Activated naive CD8-positive, alpha-beta T cell treated with anti-CD3 and anti-CD28 coated beads for 36 hours (primary cell): ENCODE measurements around the gene LACRT. TPM values are rescaled to one million over a fixed set of nuclear protein-coding genes. Genes with fewer than 3 reads are reported as not detected.
"Not testable (repeated sequence)": the region's sequence is repeated elsewhere in the genome, so short reads cannot be mapped to it uniquely, and the experiment has no call there.

ENCODE experiments used
- DNase-seq: peaks from one replicate; pipeline ENCODE4 v3.0.0; 2021
- H3K27ac Mint-ChIP-seq: one replicate; pipeline ENCODE4 v1.8.0; 2022; ENCODE audit warnings: mild to moderate bottlenecking, moderate library complexity, mixed read lengths
- H3K27me3 Mint-ChIP-seq: one replicate; pipeline ENCODE4 v1.8.0; 2022; ENCODE audit warnings: mild to moderate bottlenecking, mixed read lengths
- H3K36me3 Mint-ChIP-seq: one replicate; pipeline ENCODE4 v1.8.0; 2021; ENCODE audit warnings: mild to moderate bottlenecking, mixed read lengths
- H3K4me1 Mint-ChIP-seq: one replicate; pipeline ENCODE4 v1.8.0; 2021; ENCODE audit warnings: mixed read lengths
- H3K4me3 Mint-ChIP-seq: one replicate; pipeline ENCODE4 v1.8.0; 2022; ENCODE audit warnings: mild to moderate bottlenecking, moderate library complexity, mixed read lengths
- H3K9me3 Mint-ChIP-seq: one replicate; pipeline ENCODE4 v1.8.0; 2022; ENCODE audit warnings: mixed read lengths
- total RNA-seq, 2 experiments: library from RNA; stranded (reverse); gene quantifications; one replicate each; pipeline ENCODE4 v1.2.3, GENCODE V29; 2021

LACRT gene
- total RNA-seq, 2 experiments from 2014 or later = not detected

DNA sequence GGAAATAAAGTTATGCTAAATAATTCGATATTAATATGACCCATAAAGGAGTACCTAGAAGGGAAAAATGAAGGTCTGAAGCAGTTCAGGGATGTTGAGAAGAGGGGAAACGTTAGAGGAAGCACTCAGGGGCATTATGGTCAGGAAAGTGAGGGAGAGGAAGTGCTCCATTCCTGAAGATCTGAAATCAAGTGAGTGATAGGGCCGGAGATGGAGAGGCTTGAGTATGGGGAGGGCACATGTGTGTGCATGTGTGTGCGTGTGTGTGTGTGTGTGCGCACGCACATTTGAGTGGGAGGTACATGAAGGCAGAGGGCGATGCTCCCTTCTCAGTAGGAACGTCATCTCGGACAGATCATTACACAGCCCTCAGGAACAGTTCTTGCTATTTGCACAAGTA, 18.3 kb upstream of the LACRT start:
- H3K4me3 Mint-ChIP-seq = no peak overlapping the region
- no peak overlapping the region for H3K27ac Mint-ChIP-seq
- DNase-seq = no peak
- H3K9me3 Mint-ChIP-seq = no peaks in the 10 kb centered on the region
- H3K27me3 Mint-ChIP-seq = peaks cover 11% of the 10 kb centered on the region
- H3K36me3 Mint-ChIP-seq = no peaks in the 10 kb centered on the region
- no peaks in the 10 kb centered on the region for H3K4me1 Mint-ChIP-seq

DNA sequence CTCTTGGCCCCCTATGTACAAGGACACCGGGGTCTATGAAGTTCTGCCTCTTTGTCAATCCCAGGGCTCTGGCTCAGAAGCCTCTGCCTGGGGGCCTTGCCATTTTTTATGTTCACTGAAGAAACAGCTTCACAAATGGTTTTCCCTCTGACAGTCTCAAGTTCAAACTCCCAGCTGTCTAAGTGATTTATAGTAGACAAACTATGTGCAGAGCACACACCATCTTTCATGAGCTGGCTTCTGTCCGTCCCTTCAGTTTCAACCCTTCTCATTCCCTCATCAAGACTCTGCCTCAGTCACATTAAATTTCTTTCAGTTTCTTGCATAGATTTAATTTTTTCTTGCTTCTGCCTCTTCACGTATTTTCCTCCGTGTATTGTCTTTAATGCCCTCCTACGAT, 16.2 kb upstream of the LACRT start:
- Mint-ChIP-seq H3K27ac (no peak overlapping the region), H3K4me3 (no peak overlapping the region), H3K36me3 (no peaks in the 10 kb centered on the region), H3K4me1 (peaks cover 4% of the 10 kb centered on the region), H3K9me3 (no peaks in the 10 kb centered on the region), H3K27me3 (peaks cover 26% of the 10 kb centered on the region)
- DNase-seq = no peak

DNA sequence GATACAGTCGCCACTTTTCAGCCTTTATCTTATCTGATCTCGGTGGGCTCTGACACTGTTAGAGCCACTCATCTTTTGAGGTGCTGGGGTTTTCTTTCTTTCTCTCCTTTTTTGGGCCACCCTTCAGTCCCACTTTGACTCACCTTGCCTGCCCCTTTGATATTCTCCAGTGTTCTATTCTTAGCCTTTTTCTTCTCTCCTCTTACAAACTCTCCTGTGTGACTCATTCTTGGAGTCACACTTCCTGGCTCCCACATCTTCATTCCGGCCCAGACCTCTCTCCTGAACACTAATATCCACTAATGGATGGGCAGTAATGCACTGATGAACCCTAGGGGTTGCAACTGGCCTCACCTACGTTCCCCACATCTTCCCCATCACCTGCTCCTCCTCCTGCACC, 15.7 kb upstream of the LACRT start:
- no peak overlapping the region for H3K27ac Mint-ChIP-seq
- no peak for DNase-seq
- H3K36me3 Mint-ChIP-seq = no peaks in the 10 kb centered on the region
- H3K27me3 Mint-ChIP-seq = peaks cover 26% of the 10 kb centered on the region
- H3K4me3 Mint-ChIP-seq = no peak overlapping the region
- H3K4me1 Mint-ChIP-seq = peaks cover 4% of the 10 kb centered on the region
- no peaks in the 10 kb centered on the region for H3K9me3 Mint-ChIP-seq

DNA sequence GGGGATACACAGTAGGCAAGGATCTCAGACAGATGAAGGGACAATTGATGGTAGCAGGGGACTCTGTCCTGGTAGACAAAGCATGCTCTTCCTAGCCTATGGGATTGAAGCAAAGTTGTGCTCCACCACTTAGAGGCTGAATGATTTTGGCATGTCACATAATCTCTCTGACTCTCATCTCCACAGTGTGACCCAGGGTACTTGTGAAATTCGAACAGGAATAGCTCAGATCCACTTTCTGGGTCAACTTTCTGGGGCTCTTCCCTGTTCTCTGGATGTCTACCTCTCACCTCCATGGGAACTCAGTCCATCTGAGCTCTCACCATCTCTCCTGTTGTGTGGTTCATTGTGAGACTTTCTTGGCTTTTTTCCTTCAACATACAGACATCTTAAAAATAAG, 15.1 kb upstream of the LACRT start:
- no peak overlapping the region for H3K4me3 Mint-ChIP-seq
- no peak overlapping the region for H3K27ac Mint-ChIP-seq
- H3K36me3 Mint-ChIP-seq = no peaks in the 10 kb centered on the region
- no peak for DNase-seq
- peaks cover 4% of the 10 kb centered on the region for H3K4me1 Mint-ChIP-seq
- no peaks in the 10 kb centered on the region for H3K9me3 Mint-ChIP-seq
- peaks cover 31% of the 10 kb centered on the region for H3K27me3 Mint-ChIP-seq

DNA sequence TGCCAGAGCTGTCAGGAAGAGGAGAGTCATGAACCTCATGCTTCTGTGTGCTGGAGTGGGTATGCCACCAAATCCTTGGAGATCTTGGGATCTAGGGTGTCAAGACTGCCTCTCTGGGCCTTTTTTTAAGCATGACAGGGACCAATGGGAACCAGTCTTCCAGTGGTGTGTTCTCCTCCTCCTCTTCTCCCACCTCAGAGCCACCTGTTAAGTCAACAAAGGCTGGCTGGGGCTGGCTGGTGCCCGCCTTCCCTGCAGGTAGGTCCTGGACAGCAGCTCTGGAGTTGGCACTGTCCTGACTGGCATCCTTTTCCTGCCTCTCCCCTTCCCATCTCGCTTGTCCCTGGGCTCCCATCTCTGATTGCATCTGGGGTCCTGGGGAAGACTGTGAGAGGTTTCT, 13.6 kb upstream of the LACRT start, which contains the start of gene DCD:
DCD (minus strand) TSS at position 101 of the 400 bp plus-strand sequence; CDS start at position 39, 62 bp downstream.
- Mint-ChIP-seq H3K4me3 (no peak within 1 kb of the TSS), H3K4me1 (peaks cover 4% of the 10 kb centered on the region), H3K27me3 (peaks cover 40% of the 10 kb centered on the region), H3K36me3 (no peaks in the 10 kb centered on the region), H3K27ac (no peak within 1 kb of the TSS), H3K9me3 (no peaks in the 10 kb centered on the region)
- DNase-seq = no peak

DNA sequence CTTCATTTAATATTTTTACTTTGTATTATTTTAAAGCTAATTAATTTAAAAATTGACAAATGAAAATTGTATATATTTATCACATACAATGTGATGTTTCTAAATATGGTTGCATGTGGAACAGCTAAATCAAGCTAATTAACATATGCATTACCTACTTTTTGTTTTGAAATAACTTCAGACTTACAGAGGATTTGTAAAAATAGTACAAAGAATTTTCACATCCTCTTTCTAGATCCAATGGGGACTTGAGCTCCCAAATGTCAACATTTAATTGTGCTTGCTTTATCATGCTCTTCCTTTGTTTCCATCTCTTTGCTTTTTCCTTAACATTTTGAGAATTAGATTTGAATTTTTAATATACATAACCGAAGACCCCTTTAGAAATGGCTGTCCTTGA, 6.9 kb upstream of the LACRT start:
- Mint-ChIP-seq H3K4me3 (no peak overlapping the region), H3K9me3 (no peaks in the 10 kb centered on the region), H3K4me1 (peaks cover 2% of the 10 kb centered on the region), H3K27me3 (peaks cover 20% of the 10 kb centered on the region), H3K27ac (no peak overlapping the region), H3K36me3 (no peaks in the 10 kb centered on the region)
- DNase-seq = no peak

DNA sequence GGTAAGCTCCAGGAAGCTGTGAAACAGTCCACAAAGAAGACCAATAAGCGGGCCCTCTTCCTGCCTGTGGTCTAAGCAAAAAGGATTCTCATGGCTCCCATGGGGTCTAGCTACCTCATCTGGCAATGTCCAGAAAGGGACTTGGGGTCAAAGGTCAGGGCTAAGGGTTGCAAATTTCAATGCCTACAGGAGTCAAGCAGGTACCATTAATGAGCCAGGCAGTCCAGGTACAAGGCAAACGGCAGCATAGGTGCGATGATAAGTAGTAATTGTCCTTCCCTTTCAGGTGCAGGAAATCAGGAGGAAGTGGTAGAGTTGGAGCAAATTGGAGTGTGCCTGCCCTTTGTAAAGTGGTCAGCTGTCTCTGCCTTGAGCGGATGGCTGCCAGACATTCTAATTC, 6.4 kb upstream of the LACRT start:
- Mint-ChIP-seq H3K36me3 (no peaks in the 10 kb centered on the region), H3K27me3 (peaks cover 16% of the 10 kb centered on the region), H3K9me3 (no peaks in the 10 kb centered on the region), H3K27ac (no peak overlapping the region), H3K4me1 (no peaks in the 10 kb centered on the region), H3K4me3 (no peak overlapping the region)
- no peak for DNase-seq

DNA sequence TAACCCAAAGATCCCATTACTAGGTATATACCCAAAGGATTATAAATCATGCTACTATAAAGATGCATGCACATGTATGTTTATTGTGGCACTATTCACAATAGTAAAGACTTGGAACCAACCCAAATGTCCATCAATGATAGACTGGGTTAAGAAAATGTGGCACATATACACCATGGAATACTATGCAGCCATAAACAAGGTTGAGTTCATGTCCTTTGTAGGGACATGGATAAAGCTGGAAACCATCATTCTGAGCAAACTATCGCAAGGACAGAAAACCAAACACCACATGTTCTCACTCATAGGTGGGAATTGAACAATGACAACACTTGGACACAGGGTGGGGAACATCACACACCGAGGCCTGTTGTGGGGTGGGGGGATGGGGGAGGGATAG, 4.4 kb upstream of the LACRT start:
- not testable (repeated sequence) for H3K36me3 Mint-ChIP-seq, DNase-seq, H3K4me1 Mint-ChIP-seq, H3K27me3 Mint-ChIP-seq, H3K4me3 Mint-ChIP-seq, H3K9me3 Mint-ChIP-seq, H3K27ac Mint-ChIP-seq

DNA sequence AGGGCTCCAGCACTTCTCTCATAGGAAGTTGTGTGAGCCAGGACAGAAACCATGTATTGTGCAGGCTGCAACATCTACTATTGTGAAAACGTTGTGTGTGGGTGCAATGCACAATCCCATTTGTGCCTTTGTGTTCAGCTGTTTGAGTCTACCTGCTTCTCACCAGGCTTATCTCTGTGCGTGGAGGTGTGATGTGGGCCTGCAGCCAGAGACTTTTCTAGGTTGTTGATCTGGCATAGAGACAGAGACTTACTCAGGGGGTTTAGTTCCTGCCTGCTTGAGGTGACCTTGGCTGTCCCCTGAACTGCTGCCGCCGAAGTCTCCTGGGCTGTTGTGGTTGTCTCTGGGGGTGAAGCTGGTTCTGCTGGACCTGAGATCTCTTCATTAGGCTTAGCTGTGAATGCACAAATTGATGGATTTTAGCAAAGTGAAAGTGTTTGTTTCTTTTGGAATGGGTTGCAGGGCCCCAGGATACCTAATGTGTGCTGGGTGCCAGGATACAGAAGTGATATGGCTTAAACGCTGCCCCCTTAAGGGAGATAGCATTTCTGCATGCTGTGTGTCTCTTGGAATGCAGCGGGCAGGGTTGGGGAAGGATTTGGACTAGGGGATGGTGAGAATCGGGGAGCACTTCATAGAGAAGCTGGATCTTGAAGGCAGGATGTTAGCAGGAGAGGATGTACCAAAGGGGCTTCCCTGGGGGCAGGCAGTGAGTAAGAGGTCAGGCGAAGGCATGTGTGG, 2.5 kb downstream of the LACRT start:
- Mint-ChIP-seq H3K4me3 (peak overlapping the region; percentile 20), H3K36me3 (no peaks in the 10 kb centered on the region), H3K4me1 (peaks cover 5% of the 10 kb centered on the region), H3K27ac (no peak overlapping the region), H3K9me3 (peaks cover 7% of the 10 kb centered on the region), H3K27me3 (peaks cover 31% of the 10 kb centered on the region)
- DNase-seq = no peak

DNA sequence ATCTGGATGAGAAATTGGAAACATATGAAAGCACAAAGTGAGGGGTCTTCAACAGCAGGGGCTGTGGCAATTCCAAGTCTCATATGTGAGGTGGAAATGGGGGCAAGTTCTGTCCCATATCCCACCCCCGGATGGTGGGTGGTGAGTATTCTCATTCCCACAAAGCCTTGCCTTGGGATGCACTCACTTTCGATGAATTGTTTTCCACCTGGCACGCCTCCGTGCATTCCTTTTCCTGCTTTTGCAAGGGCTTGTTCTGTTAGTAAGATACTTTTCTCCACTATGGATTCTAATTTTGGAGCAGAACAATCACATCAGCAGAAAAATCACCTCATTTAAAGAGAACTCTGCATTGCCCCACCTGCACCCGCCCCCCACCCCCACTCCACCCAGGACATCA, 3.1 kb downstream of the LACRT start:
- peaks cover 37% of the 10 kb centered on the region for H3K27me3 Mint-ChIP-seq
- no peak overlapping the region for H3K27ac Mint-ChIP-seq
- H3K4me1 Mint-ChIP-seq = peaks cover 5% of the 10 kb centered on the region
- H3K36me3 Mint-ChIP-seq = no peaks in the 10 kb centered on the region
- no peak overlapping the region for H3K4me3 Mint-ChIP-seq
- no peak for DNase-seq
- peaks cover 11% of the 10 kb centered on the region for H3K9me3 Mint-ChIP-seq

DNA sequence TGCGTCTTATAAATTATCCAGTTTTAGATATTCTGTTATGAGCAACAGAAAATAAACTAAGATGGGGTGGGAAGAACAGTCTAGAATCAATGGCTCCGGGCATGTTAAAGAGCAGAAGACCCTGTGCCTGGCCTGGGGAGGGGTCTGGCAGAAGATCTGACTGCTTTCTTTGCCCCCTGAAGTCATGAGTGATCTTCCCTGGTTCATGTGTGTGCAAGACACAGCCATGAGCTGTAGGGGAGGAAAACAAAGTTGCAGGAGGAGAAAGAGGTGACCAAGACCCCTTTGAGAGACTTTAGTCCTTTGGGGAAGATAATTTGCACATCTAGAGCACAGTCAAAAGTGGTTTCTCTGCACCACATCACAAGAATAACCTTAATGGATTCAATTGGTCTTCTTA, 4.8 kb downstream of the LACRT start:
- Mint-ChIP-seq H3K9me3 (peaks cover 11% of the 10 kb centered on the region), H3K36me3 (no peaks in the 10 kb centered on the region), H3K4me3 (no peak overlapping the region), H3K27ac (no peak overlapping the region), H3K4me1 (peaks cover 5% of the 10 kb centered on the region), H3K27me3 (peaks cover 49% of the 10 kb centered on the region)
- DNase-seq = no peak

DNA sequence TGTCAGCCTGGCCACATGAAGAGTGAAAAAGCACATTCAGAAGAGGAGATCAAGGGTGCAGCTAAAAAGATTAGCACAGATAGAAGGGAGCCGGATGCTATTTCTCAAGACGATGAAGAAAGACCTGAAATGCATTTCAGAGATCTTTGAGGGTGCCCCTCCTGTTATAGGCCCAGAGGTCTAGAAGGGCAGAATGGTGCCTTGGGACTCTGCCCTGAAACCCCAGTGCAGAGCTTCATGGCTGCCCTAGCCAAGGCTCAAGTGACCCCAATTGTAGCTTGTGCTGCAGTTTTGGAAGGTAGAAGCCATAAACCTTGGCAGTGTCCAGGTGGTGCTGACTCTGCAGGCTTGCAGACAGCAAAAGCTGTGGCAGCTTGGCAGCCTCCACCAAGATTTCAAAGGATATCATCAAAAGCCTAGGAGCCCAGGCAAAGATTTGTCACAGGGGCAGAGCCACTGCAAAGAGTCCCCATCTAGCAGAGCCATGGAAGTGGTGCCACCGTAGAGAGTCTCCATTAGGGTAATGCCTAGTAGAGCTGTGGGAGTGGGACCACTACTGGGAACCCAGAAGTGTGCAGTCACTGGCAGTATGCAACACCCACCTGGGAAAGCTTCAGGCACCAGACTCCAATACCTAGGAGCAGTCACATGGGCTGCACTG, 6.4 kb downstream of the LACRT start:
- DNase-seq = no peak
- H3K4me3 Mint-ChIP-seq = no peak overlapping the region
- H3K36me3 Mint-ChIP-seq = no peaks in the 10 kb centered on the region
- H3K4me1 Mint-ChIP-seq = peaks cover 5% of the 10 kb centered on the region
- H3K27me3 Mint-ChIP-seq = peaks cover 56% of the 10 kb centered on the region
- no peak overlapping the region for H3K27ac Mint-ChIP-seq
- peaks cover 11% of the 10 kb centered on the region for H3K9me3 Mint-ChIP-seq

DNA sequence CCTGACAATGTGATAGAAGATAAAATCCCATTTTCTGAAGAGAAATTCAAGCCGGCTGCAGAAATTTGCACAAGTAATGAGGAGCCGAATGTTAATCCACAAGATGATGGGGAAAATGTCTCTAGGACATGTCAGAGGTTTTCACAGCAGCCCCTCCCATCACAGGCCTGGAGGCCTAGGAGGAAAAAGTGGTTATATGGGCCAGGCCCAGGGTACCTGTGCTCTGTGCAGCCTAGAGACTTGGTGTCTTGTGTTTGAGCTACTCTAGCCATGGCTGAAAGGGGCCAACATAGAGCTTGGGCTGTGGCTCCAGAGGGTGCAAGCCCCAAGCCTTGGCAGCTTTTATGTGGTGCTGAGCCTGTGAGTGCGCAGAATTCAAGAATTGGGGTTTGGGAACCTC, 7.4 kb downstream of the LACRT start:
- Mint-ChIP-seq H3K27me3 (peaks cover 61% of the 10 kb centered on the region), H3K4me3 (no peak overlapping the region), H3K9me3 (peaks cover 11% of the 10 kb centered on the region), H3K36me3 (no peaks in the 10 kb centered on the region), H3K27ac (no peak overlapping the region), H3K4me1 (peaks cover 2% of the 10 kb centered on the region)
- DNase-seq = no peak

DNA sequence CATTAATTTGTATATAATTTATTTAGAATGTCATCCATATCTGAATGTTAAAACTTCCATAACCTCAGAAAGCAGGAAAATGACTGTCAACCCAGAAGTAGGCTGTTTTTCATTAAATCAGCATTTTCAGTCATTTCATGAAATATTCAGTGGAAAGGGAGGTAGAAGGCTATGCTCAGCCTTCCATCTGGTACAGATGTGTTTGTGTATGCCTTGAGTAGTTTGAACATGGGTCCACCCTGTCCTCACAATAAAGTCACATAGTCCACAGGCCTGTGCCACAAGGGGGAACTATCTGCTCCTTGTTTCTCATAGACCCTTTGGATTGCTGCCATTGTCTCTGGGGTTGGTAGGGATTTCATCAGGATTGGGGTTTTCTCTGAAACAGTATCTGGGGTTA, 9.1 kb downstream of the LACRT start:
- Mint-ChIP-seq H3K27me3 (peaks cover 72% of the 10 kb centered on the region), H3K4me3 (no peak overlapping the region), H3K9me3 (peaks cover 11% of the 10 kb centered on the region), H3K36me3 (no peaks in the 10 kb centered on the region), H3K4me1 (no peaks in the 10 kb centered on the region), H3K27ac (no peak overlapping the region)
- no peak for DNase-seq

DNA sequence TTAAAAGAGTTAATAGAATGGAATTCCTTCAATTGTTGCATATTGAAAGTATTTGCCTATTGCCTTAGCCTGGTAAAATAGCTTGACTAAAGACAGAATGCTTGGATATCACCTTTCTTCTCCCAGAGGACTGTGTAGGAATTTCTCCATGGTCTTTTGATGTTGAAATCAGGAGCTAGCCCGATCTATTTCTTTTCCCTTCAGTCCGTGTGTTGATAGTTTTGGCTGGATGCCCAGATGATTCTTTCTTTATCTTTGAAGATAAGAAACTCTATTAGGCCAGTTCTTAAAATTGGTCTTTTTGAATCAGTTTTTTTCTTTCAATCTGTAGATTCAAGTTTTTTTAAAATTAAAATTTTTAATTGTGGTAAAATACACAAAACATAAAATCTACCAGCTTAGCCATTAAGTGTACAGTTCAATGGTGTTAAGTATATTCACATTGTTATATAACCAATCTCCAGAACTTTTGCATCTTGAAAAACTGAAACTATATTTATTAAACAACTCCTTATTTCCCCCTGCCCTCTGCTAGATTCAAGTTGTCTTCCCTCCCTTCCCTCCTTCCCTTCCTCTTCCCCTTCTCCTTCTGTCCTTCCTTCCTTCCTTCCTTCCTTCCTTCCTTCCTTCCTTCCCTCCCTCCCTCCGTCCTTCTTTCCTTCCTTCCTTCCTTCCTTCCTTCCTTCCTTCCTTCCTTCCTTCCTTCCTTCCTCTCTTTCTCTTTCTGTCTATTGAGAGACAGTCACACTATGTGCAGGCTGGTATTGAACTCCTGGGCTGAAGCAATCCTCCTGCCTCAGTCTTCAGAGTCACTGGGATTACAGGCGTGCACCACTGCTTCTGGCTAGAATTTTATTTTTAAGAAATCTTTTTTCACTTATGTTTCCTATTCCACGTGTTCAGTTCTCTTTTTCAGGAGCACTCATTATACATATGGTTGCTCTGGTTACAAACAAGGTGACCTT, 10.1 kb downstream of the LACRT start:
- peaks cover 11% of the 10 kb centered on the region for H3K9me3 Mint-ChIP-seq
- no peak overlapping the region for H3K4me3 Mint-ChIP-seq
- no peak overlapping the region for H3K27ac Mint-ChIP-seq
- peaks cover 66% of the 10 kb centered on the region for H3K27me3 Mint-ChIP-seq
- H3K36me3 Mint-ChIP-seq = no peaks in the 10 kb centered on the region
- H3K4me1 Mint-ChIP-seq = no peaks in the 10 kb centered on the region
- DNase-seq = no peak
